Activated naive CD4-positive, alpha-beta T cell treated with anti-CD3 and anti-CD28 coated beads, Interleukin-2, amount 50 U/mL, for 24 hours (primary cell): ENCODE results near the gene SCP2.
"Not testable (repeated sequence)": the region's sequence is repeated elsewhere in the genome, so short reads cannot be mapped to it uniquely, and the experiment has no call there.

Source experiments
- H3K27ac Mint-ChIP-seq: one replicate; pipeline ENCODE4 v1.8.0; 2021; ENCODE audit warnings: mild to moderate bottlenecking, mixed read lengths
- H3K27me3 Mint-ChIP-seq: one replicate; pipeline ENCODE4 v1.8.0; 2021; ENCODE audit warnings: mixed read lengths
- H3K36me3 Mint-ChIP-seq: one replicate; pipeline ENCODE4 v1.8.0; 2021; ENCODE audit warnings: mixed read lengths
- H3K4me1 Mint-ChIP-seq: one replicate; pipeline ENCODE4 v1.8.0; 2021; ENCODE audit warnings: mixed read lengths
- H3K4me3 Mint-ChIP-seq: one replicate; pipeline ENCODE4 v1.8.0; 2021; ENCODE audit warnings: mild to moderate bottlenecking, mixed read lengths
- H3K9me3 Mint-ChIP-seq: one replicate; pipeline ENCODE4 v1.8.0; 2021; ENCODE audit warnings: mixed read lengths

SCP2 gene

GRCh38 chr1:52929019-52929418 lies 1.9 kb downstream of the SCP2 start:
- no peak overlapping the region for H3K4me3 Mint-ChIP-seq
- no peaks in the 10 kb centered on the region for H3K27me3 Mint-ChIP-seq
- H3K9me3 Mint-ChIP-seq, result no peaks in the 10 kb centered on the region
- H3K27ac Mint-ChIP-seq, result no peak overlapping the region
- H3K4me1 Mint-ChIP-seq, result peaks cover 27% of the 10 kb centered on the region
- H3K36me3 Mint-ChIP-seq, result peaks cover 2% of the 10 kb centered on the region

DNA sequence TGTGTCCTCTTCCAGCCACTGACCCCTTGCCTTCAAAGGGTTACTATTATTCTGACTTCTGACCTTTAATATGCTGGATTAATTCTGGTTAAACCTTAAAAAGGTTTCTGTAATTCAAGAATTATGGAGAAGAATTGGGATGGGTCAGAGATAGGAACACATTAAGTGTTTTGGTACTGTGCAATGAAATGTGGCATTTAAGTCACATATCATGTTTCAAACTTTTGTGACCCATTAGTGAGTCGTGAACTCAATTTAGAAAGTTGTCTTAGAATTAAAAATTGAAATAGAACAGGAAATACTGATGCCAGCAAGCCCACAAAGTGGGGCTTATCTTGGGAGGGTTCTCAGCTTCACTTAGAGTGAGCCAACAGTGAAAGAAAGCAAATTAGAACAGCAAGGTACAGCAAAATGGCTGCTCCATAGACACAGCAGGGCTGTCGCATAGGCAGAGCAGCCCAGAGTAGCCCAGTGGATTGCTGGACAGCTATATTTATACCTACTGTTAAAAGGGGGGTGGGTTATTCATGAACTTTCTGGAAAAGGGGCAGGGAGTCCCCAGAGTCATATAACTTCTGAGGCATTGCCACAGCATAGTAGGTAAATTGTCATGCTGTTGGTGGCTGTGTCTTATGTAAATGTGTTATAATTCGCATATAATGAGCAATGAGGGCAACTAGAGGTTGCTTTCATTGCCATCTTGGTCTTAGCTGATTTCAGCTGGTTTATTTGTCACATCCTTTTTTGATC lies 10.5 kb downstream of the SCP2 start:
- Mint-ChIP-seq H3K9me3 (no peaks in the 10 kb centered on the region), H3K27me3 (no peaks in the 10 kb centered on the region), H3K4me1 (peaks cover 5% of the 10 kb centered on the region), H3K36me3 (peaks cover 9% of the 10 kb centered on the region), H3K27ac (no peak overlapping the region), H3K4me3 (no peak overlapping the region)

DNA sequence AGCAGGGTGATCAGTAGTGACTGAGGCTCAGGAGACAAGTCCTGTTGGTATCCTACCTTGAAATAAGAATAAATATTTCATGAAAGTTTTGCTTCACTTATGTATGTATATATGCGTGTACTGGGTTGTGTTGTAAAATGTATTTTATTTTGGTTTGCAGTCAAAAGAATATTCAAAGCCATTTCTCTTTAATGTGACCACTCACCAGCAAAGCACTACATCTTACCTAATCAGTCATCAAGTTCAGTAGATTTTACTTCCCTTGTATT lies 11.0 kb downstream of the SCP2 start:
- H3K36me3 Mint-ChIP-seq, result peaks cover 9% of the 10 kb centered on the region
- H3K9me3 Mint-ChIP-seq, result no peaks in the 10 kb centered on the region
- H3K27ac Mint-ChIP-seq, result no peak overlapping the region
- no peak overlapping the region for H3K4me3 Mint-ChIP-seq
- no peaks in the 10 kb centered on the region for H3K27me3 Mint-ChIP-seq
- H3K4me1 Mint-ChIP-seq, result peaks cover 5% of the 10 kb centered on the region

DNA sequence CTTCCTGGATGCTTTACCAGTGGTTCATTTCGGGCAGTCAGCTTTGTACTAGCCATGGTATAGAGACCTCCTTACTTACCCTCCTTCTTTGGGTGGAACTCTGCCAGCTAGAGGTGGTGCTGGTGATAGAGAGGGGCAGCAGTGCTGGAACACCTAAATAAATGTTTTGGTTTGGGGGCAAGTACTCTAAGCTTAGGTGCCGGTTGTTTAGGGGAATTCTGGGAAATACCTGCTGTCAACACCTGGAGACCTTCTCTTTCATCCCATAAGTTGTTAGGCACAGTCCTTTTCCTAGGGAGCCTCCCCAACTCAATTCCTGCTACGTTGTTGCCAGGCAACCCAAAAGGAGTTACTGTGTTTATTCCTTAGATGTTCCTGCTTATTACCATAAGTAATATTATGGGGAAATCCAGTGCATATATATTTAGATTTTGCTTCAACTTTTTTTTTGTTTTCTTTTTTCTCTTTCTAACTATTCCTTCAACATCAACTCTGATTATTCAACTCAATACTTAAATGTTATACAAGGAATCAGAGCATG lies 16.9 kb downstream of the SCP2 start:
- H3K4me3 Mint-ChIP-seq, result no peak overlapping the region
- H3K4me1 Mint-ChIP-seq, result peaks cover 4% of the 10 kb centered on the region
- no peaks in the 10 kb centered on the region for H3K27me3 Mint-ChIP-seq
- no peaks in the 10 kb centered on the region for H3K9me3 Mint-ChIP-seq
- peaks cover 14% of the 10 kb centered on the region for H3K36me3 Mint-ChIP-seq
- H3K27ac Mint-ChIP-seq, result no peak overlapping the region

DNA sequence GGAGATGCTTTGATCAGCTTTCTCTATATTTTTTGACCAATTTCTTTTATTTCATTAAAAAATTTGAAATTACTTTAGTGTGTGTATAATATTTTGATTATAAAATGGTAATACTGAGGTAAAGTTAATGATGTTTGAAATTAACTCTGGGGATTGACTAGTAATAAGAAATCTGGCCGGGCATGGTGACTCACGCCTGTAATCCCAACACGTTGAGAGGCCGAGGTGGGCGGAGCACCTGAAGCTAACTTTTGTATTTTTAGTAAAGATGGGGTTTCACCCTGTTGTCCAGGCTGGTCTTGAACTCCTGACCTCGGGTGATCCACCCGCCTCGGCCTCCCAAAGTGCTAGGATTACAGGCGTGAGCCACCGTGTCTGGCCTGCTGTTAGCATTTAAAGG lies 17.5 kb downstream of the SCP2 start:
- H3K9me3 Mint-ChIP-seq, result no peaks in the 10 kb centered on the region
- H3K4me1 Mint-ChIP-seq, result peaks cover 4% of the 10 kb centered on the region
- H3K27me3 Mint-ChIP-seq, result no peaks in the 10 kb centered on the region
- H3K27ac Mint-ChIP-seq, result no peak overlapping the region
- peaks cover 18% of the 10 kb centered on the region for H3K36me3 Mint-ChIP-seq
- no peak overlapping the region for H3K4me3 Mint-ChIP-seq

- Mint-ChIP-seq H3K27me3 (no peaks in the 10 kb centered on the region), H3K27ac (no peak overlapping the region), H3K36me3 (peaks cover 15% of the 10 kb centered on the region), H3K4me3 (no peak overlapping the region), H3K4me1 (peaks cover 4% of the 10 kb centered on the region), H3K9me3 (no peaks in the 10 kb centered on the region)
Measured at GRCh38 chr1:52947490-52947889, 20.4 kb downstream of the SCP2 start.

- peaks cover 17% of the 10 kb centered on the region for H3K36me3 Mint-ChIP-seq
- not testable (repeated sequence) for H3K27me3 Mint-ChIP-seq, H3K4me3 Mint-ChIP-seq, H3K9me3 Mint-ChIP-seq, H3K4me1 Mint-ChIP-seq, H3K27ac Mint-ChIP-seq
Measured at GRCh38 chr1:52949602-52950001, 22.5 kb downstream of the SCP2 start.

GRCh38 chr1:52952112-52952511 lies 25.0 kb downstream of the SCP2 start:
- Mint-ChIP-seq H3K27ac (no peak overlapping the region), H3K36me3 (peaks cover 22% of the 10 kb centered on the region), H3K4me1 (peaks cover 7% of the 10 kb centered on the region), H3K9me3 (no peaks in the 10 kb centered on the region), H3K4me3 (no peak overlapping the region), H3K27me3 (no peaks in the 10 kb centered on the region)

DNA sequence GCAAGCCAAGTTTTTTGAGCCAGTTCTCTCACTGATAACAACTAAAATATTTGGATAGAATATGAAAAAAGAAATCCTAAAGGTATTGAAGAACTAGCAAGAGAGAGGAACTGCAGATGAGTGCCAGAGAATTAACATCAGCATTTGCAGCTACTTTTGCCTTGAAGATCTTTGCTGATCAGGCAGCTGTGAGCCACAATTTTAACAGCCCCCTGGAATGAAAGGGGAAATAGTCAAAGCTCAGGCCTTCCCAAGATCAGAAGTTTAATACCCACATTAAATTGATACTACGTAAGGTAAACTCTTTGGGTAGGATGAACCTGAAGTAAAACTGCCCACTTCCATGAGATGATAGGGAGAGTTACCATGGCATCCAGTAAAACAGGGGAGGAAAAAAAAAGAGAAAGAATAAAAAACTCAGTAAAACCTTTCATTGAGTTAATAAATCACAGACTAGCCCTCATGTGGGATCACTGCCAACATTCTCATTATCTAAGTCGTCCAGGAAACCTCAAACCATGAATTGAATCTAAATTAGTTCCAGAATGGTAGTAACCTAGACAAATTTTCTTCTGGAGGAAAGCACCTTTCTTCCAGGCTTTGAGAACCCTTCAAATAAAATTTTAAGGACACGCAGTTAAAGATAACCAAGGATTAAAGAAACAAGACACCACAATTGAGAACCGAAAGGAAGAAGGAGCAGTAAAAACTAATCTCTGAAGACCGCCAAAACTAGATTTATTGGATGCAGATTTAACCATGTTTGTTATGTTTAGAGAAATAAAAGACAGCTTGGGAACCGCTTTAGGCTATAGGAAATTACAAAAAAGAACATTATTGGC lies 28.3 kb downstream of the SCP2 start:
- Mint-ChIP-seq H3K36me3 (peaks cover 19% of the 10 kb centered on the region), H3K4me3 (no peak overlapping the region), H3K4me1 (peaks cover 4% of the 10 kb centered on the region), H3K9me3 (no peaks in the 10 kb centered on the region), H3K27me3 (no peaks in the 10 kb centered on the region), H3K27ac (peak overlapping the region; percentile 41)

- Mint-ChIP-seq H3K9me3 (no peaks in the 10 kb centered on the region), H3K27ac (no peak overlapping the region), H3K4me3 (no peak overlapping the region), H3K36me3 (peaks cover 8% of the 10 kb centered on the region), H3K27me3 (no peaks in the 10 kb centered on the region), H3K4me1 (no peaks in the 10 kb centered on the region)
Measured at GRCh38 chr1:52963101-52963500, 36.0 kb downstream of the SCP2 start.

GRCh38 chr1:52967666-52968065 lies 40.6 kb downstream of the SCP2 start:
- no peaks in the 10 kb centered on the region for H3K4me1 Mint-ChIP-seq
- H3K27ac Mint-ChIP-seq, result no peak overlapping the region
- H3K27me3 Mint-ChIP-seq, result no peaks in the 10 kb centered on the region
- H3K4me3 Mint-ChIP-seq, result no peak overlapping the region
- no peaks in the 10 kb centered on the region for H3K9me3 Mint-ChIP-seq
- H3K36me3 Mint-ChIP-seq, result peaks cover 3% of the 10 kb centered on the region

DNA sequence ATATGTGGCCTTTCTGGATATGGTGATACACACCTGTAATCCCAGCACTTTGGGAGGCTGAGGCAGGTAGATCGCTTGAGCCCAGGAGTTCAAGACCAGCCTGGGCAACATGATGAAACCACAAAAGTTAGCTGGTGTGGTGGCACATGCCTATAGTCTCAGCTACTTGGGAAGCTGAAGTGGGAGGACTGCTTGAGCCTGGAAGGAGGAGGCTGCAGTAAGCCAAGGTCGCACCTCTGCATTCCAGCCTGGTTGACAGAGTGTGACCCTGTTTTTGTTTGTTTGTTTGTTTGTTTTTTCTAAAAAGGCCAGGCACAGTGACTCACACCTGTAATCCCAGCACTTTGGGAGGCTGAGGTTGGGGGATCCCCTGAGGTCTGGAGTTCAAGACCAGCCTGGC lies 42.2 kb downstream of the SCP2 start:
- not testable (repeated sequence) for H3K4me1 Mint-ChIP-seq, H3K4me3 Mint-ChIP-seq, H3K27me3 Mint-ChIP-seq, H3K9me3 Mint-ChIP-seq, H3K36me3 Mint-ChIP-seq, H3K27ac Mint-ChIP-seq

DNA sequence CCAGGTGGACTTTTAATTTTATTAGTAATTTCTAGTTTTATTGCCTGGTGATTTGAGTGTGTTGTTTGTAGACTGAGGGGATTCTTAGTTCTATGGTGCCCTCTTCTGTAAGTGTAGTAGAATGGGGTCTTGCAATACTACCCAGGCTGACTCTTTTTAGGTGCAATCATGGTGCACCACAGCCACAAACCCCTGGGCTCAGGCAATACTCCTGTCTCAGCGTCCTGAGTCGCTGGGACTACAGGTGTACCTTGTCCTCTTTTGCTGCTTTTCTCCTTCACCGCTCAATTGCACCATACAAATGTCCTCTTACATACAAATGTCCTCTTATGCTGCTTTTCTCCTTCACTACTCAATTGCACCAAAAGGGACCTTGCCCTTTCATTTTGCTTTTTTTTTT lies 43.1 kb downstream of the SCP2 start:
- peaks cover 6% of the 10 kb centered on the region for H3K36me3 Mint-ChIP-seq
- H3K27ac Mint-ChIP-seq, result no peak overlapping the region
- H3K27me3 Mint-ChIP-seq, result no peaks in the 10 kb centered on the region
- no peak overlapping the region for H3K4me3 Mint-ChIP-seq
- no peaks in the 10 kb centered on the region for H3K4me1 Mint-ChIP-seq
- no peaks in the 10 kb centered on the region for H3K9me3 Mint-ChIP-seq

DNA sequence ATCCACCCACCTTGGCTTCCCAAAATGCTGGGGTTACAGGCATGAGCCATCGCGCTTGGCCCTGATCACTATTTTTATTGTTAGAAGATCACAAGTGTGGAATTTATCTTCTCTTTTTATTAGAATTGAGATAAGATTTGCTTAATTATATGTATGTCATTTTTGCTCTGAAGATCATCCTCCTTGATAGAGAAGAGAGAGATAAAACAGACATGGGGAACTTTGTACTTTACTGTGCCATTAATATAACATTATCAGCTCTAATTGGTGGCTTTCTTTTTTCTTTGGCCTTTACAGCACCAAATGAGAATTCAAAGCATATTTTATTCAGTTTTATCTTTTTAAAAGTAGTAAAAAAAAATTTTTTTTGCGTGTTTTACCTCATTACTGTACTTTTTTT lies 46.8 kb downstream of the SCP2 start:
- no peaks in the 10 kb centered on the region for H3K4me1 Mint-ChIP-seq
- no peaks in the 10 kb centered on the region for H3K9me3 Mint-ChIP-seq
- H3K36me3 Mint-ChIP-seq, result peaks cover 12% of the 10 kb centered on the region
- no peak overlapping the region for H3K27ac Mint-ChIP-seq
- no peaks in the 10 kb centered on the region for H3K27me3 Mint-ChIP-seq
- H3K4me3 Mint-ChIP-seq, result no peak overlapping the region

GRCh38 chr1:52976183-52977035 lies 49.3 kb downstream of the SCP2 start:
- Mint-ChIP-seq H3K4me1 (no peaks in the 10 kb centered on the region), H3K4me3 (no peak overlapping the region), H3K9me3 (no peaks in the 10 kb centered on the region), H3K27ac (no peak overlapping the region), H3K36me3 (peaks cover 16% of the 10 kb centered on the region), H3K27me3 (no peaks in the 10 kb centered on the region)

GRCh38 chr1:52978045-52978444 lies 51.0 kb downstream of the SCP2 start:
- Mint-ChIP-seq H3K9me3 (peaks cover under 1% of the 10 kb centered on the region), H3K36me3 (peaks cover 26% of the 10 kb centered on the region), H3K4me3 (no peak overlapping the region), H3K27ac (no peak overlapping the region), H3K4me1 (no peaks in the 10 kb centered on the region), H3K27me3 (no peaks in the 10 kb centered on the region)
